SK-N-SH treated with all-trans-retinoic acid at 6 μM for 48 hours (cell line): ENCODE measurements around the gene SPOP.

Experiments used
- BACH2 ChIP-seq: fragments of 250-450 bp; sonication (Bioruptor Pico); IDR thresholded peaks from 2 replicates; pipeline ENCODE4 v1.9.0; 2021; ENCODE audit warnings: mild to moderate bottlenecking, borderline replicate concordance
- ISL1 ChIP-seq: fragments of 250-450 bp; sonication (Bioruptor Pico); IDR thresholded peaks from 2 replicates; pipeline ENCODE4 v2.1.2; 2022; ENCODE audit warnings: mild to moderate bottlenecking, moderate library complexity
- SNAI2 ChIP-seq: fragments of 250-450 bp; sonication (Bioruptor Pico); IDR thresholded peaks from 2 replicates; pipeline ENCODE4 v1.5.0; 2020; ENCODE audit warnings: mild to moderate bottlenecking, moderate library complexity
- TCF4 ChIP-seq: fragments of 250-450 bp; sonication (Bioruptor Pico); IDR thresholded peaks from 2 replicates; pipeline ENCODE4 v1.8.0; 2021; ENCODE audit warnings: mild to moderate bottlenecking, moderate library complexity, borderline replicate concordance
- ZNF70 ChIP-seq: fragments of 450-650 bp; formaldehyde crosslinking; IDR thresholded peaks from 2 replicates; pipeline ENCODE4 v1.5.0; 2020; ENCODE audit warnings: mild to moderate bottlenecking, moderate library complexity
- TF ChIP-seq, protein P1 (sequence below): fragments of 250-450 bp; sonication (Bioruptor Pico); IDR thresholded peaks from 2 replicates; pipeline ENCODE4 v1.5.1; 2020; ENCODE audit warnings: low read depth, mild to moderate bottlenecking, moderate library complexity
- TF ChIP-seq, protein P2 (sequence below): fragments of 250-450 bp; sonication (Bioruptor Pico); IDR thresholded peaks from 2 replicates; pipeline ENCODE4 v1.8.0; 2020; ENCODE audit warnings: mild to moderate bottlenecking, moderate library complexity, borderline replicate concordance
- TF ChIP-seq, protein P3 (sequence below): fragments of 250-450 bp; sonication (Bioruptor Pico); IDR thresholded peaks from 2 replicates; pipeline ENCODE4 v1.5.0; 2020; ENCODE audit warnings: mild to moderate bottlenecking, moderate library complexity
- TF ChIP-seq, protein P4 (sequence below): fragments of 250-450 bp; sonication (Bioruptor Pico); IDR thresholded peaks from 2 replicates; pipeline ENCODE4 v1.5.1; 2021; ENCODE audit warnings: mild to moderate bottlenecking, moderate library complexity

DNA sequence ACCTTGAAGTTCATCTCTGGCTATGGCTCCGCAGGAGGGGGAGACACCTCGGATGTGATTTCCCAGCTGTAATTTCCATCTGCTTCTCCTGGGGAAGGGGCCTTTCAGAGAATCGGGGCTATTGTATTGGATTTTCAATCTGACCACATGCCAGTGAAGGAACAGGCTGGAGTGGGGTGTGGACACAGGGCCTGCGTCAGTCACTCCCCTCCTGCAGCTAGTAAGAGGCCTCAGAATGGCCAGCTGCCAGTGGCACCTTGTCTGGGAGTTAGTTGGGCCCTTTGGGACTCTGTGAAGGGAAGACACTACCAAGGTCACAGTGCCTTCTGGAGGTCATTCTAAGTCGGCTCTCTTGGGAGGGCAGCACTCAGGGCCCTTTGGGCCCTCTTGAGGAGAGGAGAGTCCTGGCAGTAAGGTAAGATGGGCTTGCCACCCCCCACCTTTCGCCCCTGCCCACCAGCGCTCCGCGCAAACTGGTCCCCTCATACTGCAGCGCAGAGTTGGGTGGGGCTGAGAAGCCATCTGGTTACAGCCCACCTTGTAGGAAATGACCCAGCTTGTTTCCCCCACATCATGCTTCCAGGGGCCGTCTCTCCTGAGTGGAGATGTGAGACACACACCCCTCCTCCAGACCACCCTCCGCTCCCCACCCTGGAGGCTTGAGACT, 96.8 kb downstream of the SPOP start:
- TF ChIP-seq, protein P1, sequence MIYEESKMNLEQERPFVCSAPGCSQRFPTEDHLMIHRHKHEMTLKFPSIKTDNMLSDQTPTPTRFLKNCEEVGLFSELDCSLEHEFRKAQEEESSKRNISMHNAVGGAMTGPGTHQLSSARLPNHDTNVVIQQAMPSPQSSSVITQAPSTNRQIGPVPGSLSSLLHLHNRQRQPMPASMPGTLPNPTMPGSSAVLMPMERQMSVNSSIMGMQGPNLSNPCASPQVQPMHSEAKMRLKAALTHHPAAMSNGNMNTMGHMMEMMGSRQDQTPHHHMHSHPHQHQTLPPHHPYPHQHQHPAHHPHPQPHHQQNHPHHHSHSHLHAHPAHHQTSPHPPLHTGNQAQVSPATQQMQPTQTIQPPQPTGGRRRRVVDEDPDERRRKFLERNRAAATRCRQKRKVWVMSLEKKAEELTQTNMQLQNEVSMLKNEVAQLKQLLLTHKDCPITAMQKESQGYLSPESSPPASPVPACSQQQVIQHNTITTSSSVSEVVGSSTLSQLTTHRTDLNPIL (CRISPR knock-in tag): no peak
- TF ChIP-seq, protein P2, sequence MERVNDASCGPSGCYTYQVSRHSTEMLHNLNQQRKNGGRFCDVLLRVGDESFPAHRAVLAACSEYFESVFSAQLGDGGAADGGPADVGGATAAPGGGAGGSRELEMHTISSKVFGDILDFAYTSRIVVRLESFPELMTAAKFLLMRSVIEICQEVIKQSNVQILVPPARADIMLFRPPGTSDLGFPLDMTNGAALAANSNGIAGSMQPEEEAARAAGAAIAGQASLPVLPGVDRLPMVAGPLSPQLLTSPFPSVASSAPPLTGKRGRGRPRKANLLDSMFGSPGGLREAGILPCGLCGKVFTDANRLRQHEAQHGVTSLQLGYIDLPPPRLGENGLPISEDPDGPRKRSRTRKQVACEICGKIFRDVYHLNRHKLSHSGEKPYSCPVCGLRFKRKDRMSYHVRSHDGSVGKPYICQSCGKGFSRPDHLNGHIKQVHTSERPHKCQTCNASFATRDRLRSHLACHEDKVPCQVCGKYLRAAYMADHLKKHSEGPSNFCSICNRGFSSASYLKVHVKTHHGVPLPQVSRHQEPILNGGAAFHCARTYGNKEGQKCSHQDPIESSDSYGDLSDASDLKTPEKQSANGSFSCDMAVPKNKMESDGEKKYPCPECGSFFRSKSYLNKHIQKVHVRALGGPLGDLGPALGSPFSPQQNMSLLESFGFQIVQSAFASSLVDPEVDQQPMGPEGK: no peak
- TF ChIP-seq BACH2 (CRISPR knock-in tag) (no peak), ISL1 (CRISPR knock-in tag) (no peak), ZNF70 (CRISPR knock-in tag) (no peak), TCF4 (CRISPR knock-in tag) (no peak), SNAI2 (CRISPR knock-in tag) (no peak)
- TF ChIP-seq, protein P3, sequence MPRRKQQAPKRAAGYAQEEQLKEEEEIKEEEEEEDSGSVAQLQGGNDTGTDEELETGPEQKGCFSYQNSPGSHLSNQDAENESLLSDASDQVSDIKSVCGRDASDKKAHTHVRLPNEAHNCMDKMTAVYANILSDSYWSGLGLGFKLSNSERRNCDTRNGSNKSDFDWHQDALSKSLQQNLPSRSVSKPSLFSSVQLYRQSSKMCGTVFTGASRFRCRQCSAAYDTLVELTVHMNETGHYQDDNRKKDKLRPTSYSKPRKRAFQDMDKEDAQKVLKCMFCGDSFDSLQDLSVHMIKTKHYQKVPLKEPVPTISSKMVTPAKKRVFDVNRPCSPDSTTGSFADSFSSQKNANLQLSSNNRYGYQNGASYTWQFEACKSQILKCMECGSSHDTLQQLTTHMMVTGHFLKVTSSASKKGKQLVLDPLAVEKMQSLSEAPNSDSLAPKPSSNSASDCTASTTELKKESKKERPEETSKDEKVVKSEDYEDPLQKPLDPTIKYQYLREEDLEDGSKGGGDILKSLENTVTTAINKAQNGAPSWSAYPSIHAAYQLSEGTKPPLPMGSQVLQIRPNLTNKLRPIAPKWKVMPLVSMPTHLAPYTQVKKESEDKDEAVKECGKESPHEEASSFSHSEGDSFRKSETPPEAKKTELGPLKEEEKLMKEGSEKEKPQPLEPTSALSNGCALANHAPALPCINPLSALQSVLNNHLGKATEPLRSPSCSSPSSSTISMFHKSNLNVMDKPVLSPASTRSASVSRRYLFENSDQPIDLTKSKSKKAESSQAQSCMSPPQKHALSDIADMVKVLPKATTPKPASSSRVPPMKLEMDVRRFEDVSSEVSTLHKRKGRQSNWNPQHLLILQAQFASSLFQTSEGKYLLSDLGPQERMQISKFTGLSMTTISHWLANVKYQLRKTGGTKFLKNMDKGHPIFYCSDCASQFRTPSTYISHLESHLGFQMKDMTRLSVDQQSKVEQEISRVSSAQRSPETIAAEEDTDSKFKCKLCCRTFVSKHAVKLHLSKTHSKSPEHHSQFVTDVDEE (CRISPR knock-in tag): no peak
- TF ChIP-seq, protein P4, sequence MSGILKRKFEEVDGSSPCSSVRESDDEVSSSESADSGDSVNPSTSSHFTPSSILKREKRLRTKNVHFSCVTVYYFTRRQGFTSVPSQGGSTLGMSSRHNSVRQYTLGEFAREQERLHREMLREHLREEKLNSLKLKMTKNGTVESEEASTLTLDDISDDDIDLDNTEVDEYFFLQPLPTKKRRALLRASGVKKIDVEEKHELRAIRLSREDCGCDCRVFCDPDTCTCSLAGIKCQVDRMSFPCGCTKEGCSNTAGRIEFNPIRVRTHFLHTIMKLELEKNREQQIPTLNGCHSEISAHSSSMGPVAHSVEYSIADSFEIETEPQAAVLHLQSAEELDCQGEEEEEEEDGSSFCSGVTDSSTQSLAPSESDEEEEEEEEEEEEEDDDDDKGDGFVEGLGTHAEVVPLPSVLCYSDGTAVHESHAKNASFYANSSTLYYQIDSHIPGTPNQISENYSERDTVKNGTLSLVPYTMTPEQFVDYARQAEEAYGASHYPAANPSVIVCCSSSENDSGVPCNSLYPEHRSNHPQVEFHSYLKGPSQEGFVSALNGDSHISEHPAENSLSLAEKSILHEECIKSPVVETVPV: no peak
